AG04450 (cell line): ENCODE data around the gene SIN3B. TPM values are rescaled to one million over a fixed set of nuclear protein-coding genes. Genes with fewer than 3 reads are reported as not detected.

Experiments
- CTCF ChIA-PET: fragments of 300-600, 350-600 bp; formaldehyde crosslinking; extraction: SDS; loops from one replicate; lab custom pipeline; 2022; ENCODE audit warnings: antibody characterized with exemption, inconsistent platforms; lab: Charles Lee
- POLR2A ChIA-PET: fragments of 350-600 bp; formaldehyde crosslinking; extraction: SDS; loops from one replicate; lab custom pipeline; 2021; ENCODE audit warnings: antibody characterized with exemption, inconsistent platforms; lab: Yijun Ruan, JAX
- DNase-seq: peaks from one replicate; pipeline ENCODE4 v3.0.0-alpha.2; 2011; ENCODE audit warnings: low read depth, low spot score
- H3K27ac ChIP-seq: one replicate; pipeline ENCODE4 v1.5.1; 2012; ENCODE audit warnings: low read depth, low read length, control low read depth
- H3K27me3 ChIP-seq: one replicate; pipeline ENCODE4 v1.6.0; 2012; ENCODE audit warnings: low read length; ENCODE audit not compliant: control insufficient read depth, insufficient read depth
- H3K4me3 ChIP-seq: 2 replicates; pipeline ENCODE4 v1.5.1; 2011; ENCODE audit warnings: mild to moderate bottlenecking, low read depth, low read length, control low read depth
- H3K9me3 ChIP-seq: 2 replicates; pipeline ENCODE4 v1.5.1; 2012; ENCODE audit warnings: low read length; ENCODE audit not compliant: control insufficient read depth, insufficient read depth
- CTCF ChIP-seq: IDR thresholded peaks from 2 replicates; pipeline ENCODE4 v1.5.1; 2011; ENCODE audit warnings: low read depth, low read length, control low read depth, inconsistent platforms
- polyA plus RNA-seq: library from polyadenylated mRNA; depleted of rRNA; stranded (reverse); fragments of >200 nt; gene quantifications from 2 replicates; pipeline ENCODE4 v1.2.3, GENCODE V29; 2011

The SIN3B gene
- polyA plus RNA-seq, 1 experiment: 18.8 TPM

GRCh38 chr19:16880884-16881554 is 51.8 kb downstream of the SIN3B start:
- POLR2A ChIA-PET: no interaction called here
- H3K27ac ChIP-seq: no peak overlapping the region
- CTCF ChIA-PET: no interaction called here
- no peak for TF ChIP-seq CTCF
- H3K4me3 ChIP-seq: no peak overlapping the region
- H3K27me3 ChIP-seq: no peaks in the 10 kb centered on the region
- no peak for DNase-seq
- H3K9me3 ChIP-seq: peaks cover 42% of the 10 kb centered on the region

GRCh38 chr19:16882146-16882545 is 52.9 kb downstream of the SIN3B start:
- ChIA-PET CTCF (no interaction called here), POLR2A (no interaction called here)
- DNase-seq: no peak
- no peak for TF ChIP-seq CTCF
- Histone ChIP-seq H3K4me3 (no peak overlapping the region), H3K9me3 (peaks cover 39% of the 10 kb centered on the region), H3K27ac (no peak overlapping the region), H3K27me3 (no peaks in the 10 kb centered on the region)

GRCh38 chr19:16883522-16883921 is 54.3 kb downstream of the SIN3B start:
- POLR2A ChIA-PET: no interaction called here
- H3K4me3 ChIP-seq: no peak overlapping the region

GRCh38 chr19:16885166-16885565 is 56.0 kb downstream of the SIN3B start:
- CTCF ChIA-PET: no interaction called here
- Histone ChIP-seq H3K4me3 (no peak overlapping the region), H3K9me3 (peaks cover 33% of the 10 kb centered on the region), H3K27me3 (no peaks in the 10 kb centered on the region), H3K27ac (no peak overlapping the region)
- DNase-seq: no peak
- POLR2A ChIA-PET: no interaction called here
- no peak for TF ChIP-seq CTCF

More at GRCh38 chr19:16883522-16883921, 54.3 kb downstream of the SIN3B start:
- CTCF ChIA-PET: no interaction called here
- DNase-seq: no peak
- Histone ChIP-seq H3K27me3 (no peaks in the 10 kb centered on the region), H3K27ac (no peak overlapping the region), H3K9me3 (peaks cover 39% of the 10 kb centered on the region)
- TF ChIP-seq CTCF: no peak

- ChIA-PET CTCF (no interaction called here), POLR2A (interaction anchor here (1.0 kb wide), 1 partner anchor 26 kb away, joined by 9 read pairs; no protein-coding TSS in a partner anchor)
- Histone ChIP-seq H3K27me3 (no peaks in the 10 kb centered on the region), H3K27ac (no peak overlapping the region), H3K4me3 (no peak overlapping the region), H3K9me3 (peaks cover 22% of the 10 kb centered on the region)
- no peak for DNase-seq
- no peak for TF ChIP-seq CTCF
Observed at GRCh38 chr19:16886305-16886880, 57.2 kb downstream of the SIN3B start.
